Kidney (tissue), 14 donors: ENCODE data around the gene KCNQ2. TPM values are rescaled to one million over a fixed set of nuclear protein-coding genes. Genes with fewer than 3 reads are reported as not detected.

Source experiments
- DNase-seq, 5 donors: peaks; one replicate each; pipeline ENCODE4 v3.0.0-alpha.2; 2013 to 2020
- FAIRE-seq: peaks from 2 replicates; lab custom pipeline; 2012; peaks lifted over from hg19 to GRCh38; lab: Jason Lieb, UNC
- H3K27ac ChIP-seq, 2 donors: one replicate each; pipeline ENCODE4 v1.7.0; 2013; ENCODE audit warnings: low read depth in 2 of 2, low read length in 2 of 2, inconsistent platforms in 1 of 2
- H3K27me3 ChIP-seq: one replicate; pipeline ENCODE4 v1.7.1; 2013; ENCODE audit warnings: low read length, inconsistent platforms; ENCODE audit not compliant: control insufficient read depth, insufficient read depth
- H3K36me3 ChIP-seq, 3 donors: one replicate each; pipeline versions ENCODE4 v1.7.0 to v1.7.1; 2013; ENCODE audit warnings: low read length in 3 of 3, control low read depth in 1 of 3, inconsistent platforms in 1 of 3; ENCODE audit not compliant: insufficient read depth in 3 of 3, control insufficient read depth in 2 of 3
- H3K4me1 ChIP-seq, 3 donors: one replicate each; pipeline versions ENCODE4 v1.7.0 to v1.7.1; 2013; ENCODE audit warnings: low read length in 3 of 3, inconsistent platforms in 1 of 3, low read depth in 1 of 3; ENCODE audit not compliant: control insufficient read depth in 2 of 3, insufficient read depth in 2 of 3
- H3K4me3 ChIP-seq, 3 donors: one replicate each; pipeline versions ENCODE4 v1.7.0 to v1.8.1; 2013; ENCODE audit warnings: low read length in 3 of 3, control low read depth in 1 of 3, inconsistent platforms in 1 of 3
- H3K9ac ChIP-seq, 3 donors: one replicate each; pipeline versions ENCODE4 v1.7.0 to v1.7.1; 2013; ENCODE audit warnings: low read length in 3 of 3, control low read depth in 1 of 3, inconsistent platforms in 1 of 3
- H3K9me3 ChIP-seq, 3 donors: one replicate each; pipeline versions ENCODE4 v1.7.0 to v1.7.1; 2013; ENCODE audit warnings: low read length in 3 of 3, control low read depth in 1 of 3, inconsistent platforms in 1 of 3; ENCODE audit not compliant: control insufficient read depth in 2 of 3, insufficient read depth in 1 of 3
- CTCF ChIP-seq: IDR thresholded peaks from 3 replicates; pipeline ENCODE4 v1.5.1; 2012; ENCODE audit warnings: mild to moderate bottlenecking, moderate library complexity, borderline replicate concordance; ENCODE audit not compliant: insufficient read depth; ENCODE audit errors: extremely low read depth
- intact Hi-C: fragments of 100-400 bp; cut with DNase I; formaldehyde crosslinking; loops from one replicate; pipeline ENCODE4 v1.11.1; 2022
- polyA plus RNA-seq: library from polyadenylated mRNA; stranded (reverse); fragments of 350-450 nt; fragmentation: Illumina TruSeq; extraction: RNeasy Lipid Tissue Mini Kit (QIAGEN cat#74804); gene quantifications from one replicate; pipeline ENCODE4 v1.2.3, GENCODE V29; 2014; ENCODE audit warnings: low read depth, low replicate concordance; ENCODE audit not compliant: insufficient read depth
- total RNA-seq: library from RNA; stranded (reverse); fragmentation: NEBNext Ultra II Directional; extraction: Animal tissue kit (Norgen Biotek cat#: 25700); gene quantifications from one replicate; pipeline ENCODE4 v1.2.1, GENCODE V29; 2021
- donor health status: control.
- donor health status: control.
- donor health status: control.
- donor health status: control.
- donor health status: control.
- donor health status: DM: yes; HTN: yes; CAD: no.
- donor health status: Normal renal cell carcinoma (clear cell type).

KCNQ2 gene
- total and polyA plus RNA-seq, 2 donors from 2014 or later: 2.2 TPM; not detected in 1

- FAIRE-seq (no peak), DNase-seq (no peak)
- Histone ChIP-seq H3K27me3 (no peaks in the 10 kb centered on the region), H3K9ac (no peak overlapping the region), H3K36me3 (no peaks in the 10 kb centered on the region), H3K4me3 (no peak overlapping the region), H3K9me3 (no peaks in the 10 kb centered on the region), H3K4me1 (no peaks in the 10 kb centered on the region), H3K27ac (no peak overlapping the region)
- TF ChIP-seq CTCF: no peak
- intact Hi-C loops: no loop called here
Measured at GRCh38 chr20:63406011-63406410, 66.4 kb downstream of the KCNQ2 start.

- Histone ChIP-seq H3K9me3 (no peaks in the 10 kb centered on the region), H3K36me3 (no peaks in the 10 kb centered on the region), H3K27ac (no peak overlapping the region), H3K4me3 (no peak overlapping the region), H3K27me3 (no peaks in the 10 kb centered on the region), H3K9ac (no peak overlapping the region), H3K4me1 (no peaks in the 10 kb centered on the region)
- peak in 1 of 5 donors; percentile 47 for DNase-seq
- FAIRE-seq: no peak
- intact Hi-C loops: no loop called here
- no peak for TF ChIP-seq CTCF
Measured at GRCh38 chr20:63405102-63405730, 67.2 kb downstream of the KCNQ2 start.

- no peak overlapping the region for H3K4me3 ChIP-seq
- no peaks in the 10 kb centered on the region for H3K27me3 ChIP-seq
- H3K9ac ChIP-seq: no peak overlapping the region
- H3K9me3 ChIP-seq: no peaks in the 10 kb centered on the region
- no peaks in the 10 kb centered on the region for H3K4me1 ChIP-seq
- H3K27ac ChIP-seq: no peak overlapping the region
- FAIRE-seq (no peak), DNase-seq (no peak)
- no peaks in the 10 kb centered on the region for H3K36me3 ChIP-seq
- TF ChIP-seq CTCF: no peak
- intact Hi-C loops: no loop called here
Measured at GRCh38 chr20:63404129-63405085, 68.0 kb downstream of the KCNQ2 start.
